B cell (primary cell): ENCODE measurements around the gene NUAK2. TPM values are rescaled to one million over a fixed set of nuclear protein-coding genes. Genes with fewer than 3 reads are reported as not detected.
A peak's percentile ranks its signal among the peaks of the same experiment; 100 is the strongest.

Source experiments
- ATAC-seq: fragments of 200-7000 bp; cut with Tn5 transposase; one replicate; pipeline ENCODE4 v1.10.0; 2021; ENCODE audit warnings: low read depth, mild to moderate bottlenecking, moderate number of reproducible peaks, moderate library complexity
- CTCF ChIA-PET: fragments of 350-600 bp; sonication (Branson Sonifier 250); formaldehyde crosslinking; loops from one replicate; lab custom pipeline; 2021; ENCODE audit warnings: antibody characterized with exemption, inconsistent platforms; lab: Charles Lee
- POLR2A ChIA-PET: fragments of 350-600 bp; sonication (Branson Sonifier 250); formaldehyde crosslinking; loops from one replicate; lab custom pipeline; 2021; ENCODE audit warnings: antibody characterized with exemption; lab: Charles Lee
- DNase-seq: peaks from one replicate; pipeline ENCODE4 v3.0.0; 2013
- H2AFZ ChIP-seq: 2 replicates; pipeline ENCODE4 v1.6.1; 2012; ENCODE audit warnings: mild to moderate bottlenecking, low read depth, low read length; ENCODE audit not compliant: insufficient read depth, poor library complexity, severe bottlenecking
- H3K27ac ChIP-seq, 2 donors: 1 replicate in 1 of 2; 2 replicates in 1 of 2; pipeline ENCODE4 v1.5.1; 2012 to 2013; ENCODE audit warnings: low read length in 2 of 2, mild to moderate bottlenecking in 2 of 2, moderate library complexity in 1 of 2
- H3K27me3 ChIP-seq, 4 experiments: fragments of 200-600 bp in 1 of 4; sonication (generic) in 1 of 4; replicated peaks in 1 of 4; 1 replicate in 2 of 4; 2 replicates in 2 of 4; pipeline versions ENCODE4 v1.6.1 to v1.7.0; 2013 to 2016; ENCODE audit warnings: low read length in 3 of 4, mild to moderate bottlenecking in 2 of 4, mixed read lengths in 1 of 4, moderate library complexity in 1 of 4; ENCODE audit not compliant: insufficient read depth in 4 of 4, control insufficient read depth in 3 of 4; ENCODE audit errors: control extremely low read depth in 1 of 4
- H3K36me3 ChIP-seq, 2 experiments: replicated peaks in 1 of 2; 1 replicate in 1 of 2; 2 replicates in 1 of 2; pipeline versions ENCODE4 v1.6.1 to v1.7.1; 2013; ENCODE audit warnings: low read length in 1 of 2; ENCODE audit not compliant: insufficient read depth in 2 of 2, control insufficient read depth in 1 of 2; ENCODE audit errors: control extremely low read depth in 1 of 2, extremely low read depth in 1 of 2
- H3K4me1 ChIP-seq, 2 donors: fragments of 200-600 bp in 1 of 2; sonication (generic) in 1 of 2; 1 replicate in 1 of 2; 2 replicates in 1 of 2; pipeline versions ENCODE4 v1.5.1 to v1.6.1; 2013 to 2017; ENCODE audit warnings: low read length in 2 of 2; ENCODE audit not compliant: control insufficient read depth in 2 of 2, insufficient read depth in 2 of 2
- H3K4me2 ChIP-seq: replicated peaks from 2 replicates; pipeline ENCODE3; 2012; ENCODE audit warnings: mild to moderate bottlenecking, low read depth, low read length; ENCODE audit not compliant: poor library complexity, severe bottlenecking
- H3K4me3 ChIP-seq, 5 experiments: fragments of 200-600 bp in 1 of 5; sonication (generic) in 1 of 5; 1 replicate in 3 of 5; 2 replicates in 2 of 5; pipeline versions ENCODE4 v1.5.1 to v1.7.0; 2011 to 2016; ENCODE audit warnings: low read length in 4 of 5, mild to moderate bottlenecking in 4 of 5, low read depth in 2 of 5, control low read depth in 1 of 5, moderate library complexity in 1 of 5; ENCODE audit not compliant: insufficient read depth in 1 of 5; ENCODE audit errors: control extremely low read depth in 1 of 5, extremely low read depth in 1 of 5
- H3K79me2 ChIP-seq: fragments of 200-600 bp; sonication (generic); one replicate; pipeline ENCODE4 v1.6.0; 2016; ENCODE audit warnings: low read length; ENCODE audit not compliant: control insufficient read depth, insufficient read depth
- H3K9ac ChIP-seq: fragments of 200-600 bp; sonication (generic); 2 replicates; pipeline ENCODE4 v1.6.1; 2017; ENCODE audit warnings: mild to moderate bottlenecking, low read length, moderate library complexity
- H3K9me3 ChIP-seq, 3 donors: one replicate each; pipeline versions ENCODE4 v1.6.1 to v1.7.1; 2013; ENCODE audit warnings: low read length in 2 of 3; ENCODE audit not compliant: control insufficient read depth in 2 of 3, insufficient read depth in 1 of 3; ENCODE audit errors: control extremely low read depth in 1 of 3
- H4K20me1 ChIP-seq: 2 replicates; pipeline ENCODE4 v1.6.0; 2012; ENCODE audit warnings: mild to moderate bottlenecking, low read length; ENCODE audit not compliant: insufficient read depth, control insufficient read depth, poor library complexity, severe bottlenecking
- H3K27ac Mint-ChIP-seq: one replicate; pipeline ENCODE4 v1.8.0; 2021; ENCODE audit warnings: mixed read lengths
- H3K27me3 Mint-ChIP-seq: one replicate; pipeline ENCODE4 v1.8.0; 2021; ENCODE audit warnings: mixed read lengths
- H3K4me1 Mint-ChIP-seq: one replicate; pipeline ENCODE4 v1.8.0; 2021; ENCODE audit warnings: mixed read lengths
- H3K4me3 Mint-ChIP-seq: one replicate; pipeline ENCODE4 v1.8.0; 2021; ENCODE audit warnings: mixed read lengths
- H3K9me3 Mint-ChIP-seq: one replicate; pipeline ENCODE4 v1.8.0; 2022; ENCODE audit warnings: mixed read lengths; ENCODE audit not compliant: insufficient read depth
- CTCF ChIP-seq: fragments of 200-600 bp; IDR thresholded peaks from one replicate; pipeline ENCODE4 v1.8.0; 2022; ENCODE audit warnings: antibody characterized with exemption, mild to moderate bottlenecking
- EZH2 ChIP-seq: IDR thresholded peaks from 2 replicates; pipeline ENCODE4 v1.6.1; 2012; ENCODE audit warnings: borderline replicate concordance, low read depth, mild to moderate bottlenecking, moderate library complexity, low read length; ENCODE audit not compliant: insufficient read depth, poor library complexity, severe bottlenecking
- WGBS: methylation state at CpG from one replicate; pipeline ENCODE4 v1.1.5; 2013; ENCODE audit warnings: missing lambda C conversion rate; ENCODE audit not compliant: insufficient coverage; 5-methylcytosine and 5-hydroxymethylcytosine counted together
- intact Hi-C: fragments of 100-400 bp; cut with micrococcal nuclease; formaldehyde crosslinking; loops from one replicate; pipeline ENCODE4 v1.10.0; 2022
- polyA plus RNA-seq: library from polyadenylated mRNA; depleted of rRNA; stranded (reverse); fragments of >200 nt; gene quantifications from 2 replicates; pipeline ENCODE4 v1.2.3, GENCODE V29; 2012
- total RNA-seq, 2 donors: library from RNA; stranded (reverse); fragments of 120-200 nt in 1 of 2; gene quantifications; 1 replicate in 1 of 2; 2 replicates in 1 of 2; pipeline versions ENCODE4 v1.2.3 to v1.2.4, GENCODE V29; 2013 to 2022

Gene NUAK2
- total and polyA plus RNA-seq, 2 donors (not counting 1 experiment from before 2014, with no cell fraction given), result 37.9 to 102 TPM

GRCh38 chr1:205354259-205355074 is 32.9 kb upstream of the NUAK2 start:
- Histone ChIP-seq H4K20me1 (no peaks in the 10 kb centered on the region), H2AFZ (no peak overlapping the region), H3K4me1 (peaks cover 15 to 20% of the 10 kb centered on the region in 2 donors), H3K36me3 (no peaks in the 10 kb centered on the region), H3K4me3 (no peak overlapping the region), H3K27me3 (peaks cover 0 to 4% (median 0%) of the 10 kb centered on the region in 4 experiments), H3K9me3 (no peaks in the 10 kb centered on the region), H3K27ac (no peak overlapping the region), H3K79me2 (no peaks in the 10 kb centered on the region), H3K4me2 (no peak overlapping the region), H3K9ac (no peak overlapping the region)
- no peaks in the 10 kb centered on the region for H3K9me3 Mint-ChIP-seq
- TF ChIP-seq EZH2 (no peak), CTCF (peak; percentile 95)
- intact Hi-C loops, result loop anchor here (1.0 to 2.0 kb wide), 6 partner anchors 20 to 303 kb away; no protein-coding TSS in a partner anchor
- no peak overlapping the region for H3K27ac Mint-ChIP-seq
- ChIA-PET CTCF (interaction anchor here (0.6 to 6.0 kb wide), 57 partner anchors 8 to 323 kb away, joined by 3 to 115 read pairs (median 4); partner anchors contain the start of genes BLACAT1 and NUAK2), POLR2A (interaction anchor here (0.5 to 1.3 kb wide), 2 partner anchors 69 to 131 kb away, joined by 5 to 7 read pairs; no protein-coding TSS in a partner anchor)
- peak; percentile 58 for ATAC-seq
- peaks cover 28% of the 10 kb centered on the region for H3K4me1 Mint-ChIP-seq
- no peak overlapping the region for H3K4me3 Mint-ChIP-seq
- peak; percentile 78 for DNase-seq
- peaks cover 19% of the 10 kb centered on the region for H3K27me3 Mint-ChIP-seq
- 90% methylated on average over 1 of the region's 5 CpGs for WGBS

- no peak overlapping the region for H3K27ac ChIP-seq
- no peak overlapping the region for H3K4me2 ChIP-seq
- H3K9me3 Mint-ChIP-seq, result no peaks in the 10 kb centered on the region
- H3K4me3 ChIP-seq, result no peak overlapping the region
- H2AFZ ChIP-seq, result no peak overlapping the region
- ChIA-PET POLR2A (interaction anchor here (1.3 kb wide), 1 partner anchor 132 kb away, joined by 5 read pairs; no protein-coding TSS in a partner anchor), CTCF (interaction anchor here (0.7 to 6.0 kb wide), 55 partner anchors 7 to 324 kb away, joined by 3 to 115 read pairs (median 5); partner anchors contain the start of genes BLACAT1 and NUAK2)
- peaks cover 0 to 4% (median 0%) of the 10 kb centered on the region in 4 experiments for H3K27me3 ChIP-seq
- H4K20me1 ChIP-seq, result no peaks in the 10 kb centered on the region
- no peak overlapping the region for H3K9ac ChIP-seq
- H3K36me3 ChIP-seq, result no peaks in the 10 kb centered on the region
- no peaks in the 10 kb centered on the region for H3K79me2 ChIP-seq
- peaks cover 23 to 28% of the 10 kb centered on the region in 2 donors for H3K4me1 ChIP-seq
- no peak for ATAC-seq
- no peak for DNase-seq
- peaks cover 36% of the 10 kb centered on the region for H3K4me1 Mint-ChIP-seq
- peaks cover 16% of the 10 kb centered on the region for H3K27me3 Mint-ChIP-seq
- no peak overlapping the region for H3K4me3 Mint-ChIP-seq
- peaks cover 0 to 6% (median 0%) of the 10 kb centered on the region in 3 donors for H3K9me3 ChIP-seq
- TF ChIP-seq CTCF (no peak), EZH2 (no peak)
- 92% methylated on average over 4 of the region's 6 CpGs for WGBS
- H3K27ac Mint-ChIP-seq, result no peak overlapping the region
- intact Hi-C loops, result loop anchor here (1.0 to 2.0 kb wide), 6 partner anchors 19 to 304 kb away; no protein-coding TSS in a partner anchor
Measured at GRCh38 chr1:205353612-205354011, 32.1 kb upstream of the NUAK2 start.
